IMR-90 (cell line): ENCODE measurements around the gene MC5R. TPM values are rescaled to one million over a fixed set of nuclear protein-coding genes. Genes with fewer than 3 reads are reported as not detected.

ENCODE experiments used
- ATAC-seq: fragments of 200-7000 bp; cut with Tn5 transposase; 2 replicates; pipeline ENCODE4 v1.9.1; 2020; ENCODE audit warnings: low read depth, mild to moderate bottlenecking, moderate library complexity
- BruUV-seq: library from RNA; stranded (reverse); fragments of 400-500 nt; replicated peaks from 2 replicates; lab custom pipeline; 2021; lab: Mats Ljungman, UMichigan
- CTCF ChIA-PET: fragments of 300-600 bp; formaldehyde crosslinking; extraction: SDS; loops from one replicate; lab custom pipeline; 2021; ENCODE audit warnings: antibody characterized with exemption; lab: Yijun Ruan, JAX
- POLR2A ChIA-PET: fragments of 300-600 bp; sonication (Branson Sonifier 250); formaldehyde crosslinking; loops from one replicate; lab custom pipeline; 2022; ENCODE audit warnings: antibody characterized with exemption; ENCODE audit not compliant: unreplicated experiment; lab: Charles Lee
- DNase-seq: peaks from one replicate; pipeline ENCODE4 v3.0.0; 2013
- H2AFZ ChIP-seq: replicated peaks from 2 replicates; pipeline ENCODE3; 2013; ENCODE audit warnings: low read length, mild to moderate bottlenecking; ENCODE audit not compliant: poor library complexity
- H2AK5ac ChIP-seq: 2 replicates; pipeline ENCODE4 v1.6.1; 2013; ENCODE audit warnings: low read depth, low read length, inconsistent platforms
- H2AK9ac ChIP-seq: replicated peaks from 2 replicates; pipeline ENCODE3; 2013; ENCODE audit warnings: mild to moderate bottlenecking, low read depth, low read length, moderate library complexity; ENCODE audit not compliant: poor library complexity
- H2BK120ac ChIP-seq: 2 replicates; pipeline ENCODE4 v1.6.1; 2013; ENCODE audit warnings: low read depth, low read length, inconsistent platforms
- H2BK15ac ChIP-seq: 3 replicates; pipeline ENCODE4 v1.6.1; 2013; ENCODE audit warnings: low read depth, low read length, inconsistent platforms
- H2BK20ac ChIP-seq: 2 replicates; pipeline ENCODE4 v1.6.1; 2013; ENCODE audit warnings: low read depth, mild to moderate bottlenecking, inconsistent platforms, low read length, moderate library complexity
- H2BK5ac ChIP-seq: 2 replicates; pipeline ENCODE4 v1.6.1; 2013; ENCODE audit warnings: mild to moderate bottlenecking, low read depth, low read length, inconsistent platforms; ENCODE audit not compliant: poor library complexity, severe bottlenecking
- H3K14ac ChIP-seq: replicated peaks from 2 replicates; pipeline ENCODE4 v1.6.1; 2013; ENCODE audit warnings: low read depth, low read length, inconsistent platforms
- H3K18ac ChIP-seq: 2 replicates; pipeline ENCODE4 v1.6.1; 2013; ENCODE audit warnings: low read depth, low read length, control low read depth
- H3K23ac ChIP-seq: 2 replicates; pipeline ENCODE4 v1.6.1; 2013; ENCODE audit warnings: low read depth, low read length, inconsistent platforms
- H3K27ac ChIP-seq: 2 replicates; pipeline ENCODE4 v1.5.1; 2013; ENCODE audit warnings: mild to moderate bottlenecking, control low read depth, low read length; ENCODE audit not compliant: insufficient read depth
- H3K27me3 ChIP-seq: 2 replicates; pipeline ENCODE4 v1.6.1; 2013; ENCODE audit warnings: low read length; ENCODE audit not compliant: control insufficient read depth, insufficient read depth
- H3K36me3 ChIP-seq: 2 replicates; pipeline ENCODE4 v1.6.1; 2013; ENCODE audit warnings: low read length, mixed read lengths; ENCODE audit not compliant: control insufficient read depth, insufficient read depth
- H3K4ac ChIP-seq: 2 replicates; pipeline ENCODE4 v1.6.1; 2013; ENCODE audit warnings: low read depth, low read length, inconsistent platforms
- H3K4me1 ChIP-seq: 2 replicates; pipeline ENCODE4 v1.6.1; 2013; ENCODE audit warnings: low read length, mixed read lengths; ENCODE audit not compliant: control insufficient read depth, insufficient read depth
- H3K4me2 ChIP-seq: 2 replicates; pipeline ENCODE4 v1.6.1; 2013; ENCODE audit warnings: low read depth, mild to moderate bottlenecking, control low read depth, low read length, moderate library complexity
- H3K4me3 ChIP-seq: 2 replicates; pipeline ENCODE4 v1.5.1; 2013; ENCODE audit warnings: low read depth, mild to moderate bottlenecking, control low read depth, low read length, moderate library complexity; ENCODE audit not compliant: insufficient read depth
- H3K56ac ChIP-seq: 2 replicates; pipeline ENCODE4 v1.6.1; 2013; ENCODE audit warnings: low read length, inconsistent platforms; ENCODE audit not compliant: insufficient read depth; ENCODE audit errors: extremely low read depth
- H3K79me1 ChIP-seq, 2 experiments: 2 replicates each; pipeline ENCODE4 v1.6.1; 2013; ENCODE audit warnings: low read length in 2 of 2, inconsistent platforms in 1 of 2, low read depth in 1 of 2
- H3K9ac ChIP-seq: 2 replicates; pipeline ENCODE4 v1.6.1; 2013; ENCODE audit warnings: low read depth, low read length, control low read depth
- H3K9me1 ChIP-seq: 2 replicates; pipeline ENCODE4 v1.6.1; 2013; ENCODE audit warnings: low read length, inconsistent platforms; ENCODE audit not compliant: insufficient read depth
- H3K9me3 ChIP-seq: 2 replicates; pipeline ENCODE4 v1.6.1; 2013; ENCODE audit warnings: low read length; ENCODE audit not compliant: control insufficient read depth, insufficient read depth
- H4K20me1 ChIP-seq: 2 replicates; pipeline ENCODE4 v1.6.1; 2013; ENCODE audit warnings: low read length, inconsistent platforms; ENCODE audit not compliant: insufficient read depth
- H4K5ac ChIP-seq: 2 replicates; pipeline ENCODE4 v1.6.1; 2013; ENCODE audit warnings: mild to moderate bottlenecking, low read depth, low read length, control low read depth
- H4K8ac ChIP-seq, 2 experiments: 2 replicates each; pipeline ENCODE4 v1.6.1; 2013; ENCODE audit warnings: low read depth in 2 of 2, low read length in 2 of 2, control low read depth in 1 of 2, inconsistent platforms in 1 of 2
- H4K91ac ChIP-seq: 2 replicates; pipeline ENCODE4 v1.6.1; 2013; ENCODE audit warnings: low read depth, low read length, inconsistent platforms; ENCODE audit not compliant: insufficient read depth
- CEBPB ChIP-seq: IDR thresholded peaks from 2 replicates; pipeline ENCODE4 v1.6.1; 2012; ENCODE audit warnings: low read depth, low read length, improper control_type of control experiment
- CHD1 ChIP-seq: IDR thresholded peaks from 2 replicates; pipeline ENCODE4 v1.6.1; 2012; ENCODE audit warnings: low read depth, low read length, improper control_type of control experiment
- MAZ ChIP-seq: IDR thresholded peaks from 2 replicates; pipeline ENCODE4 v1.6.1; 2012; ENCODE audit warnings: low read depth, mild to moderate bottlenecking, low read length, improper control_type of control experiment, moderate library complexity, borderline replicate concordance
- WGBS, 2 experiments: methylation state at CpG; one replicate each; pipeline versions ENCODE4 v1.1.5 to v1.1.7; 2013; ENCODE audit warnings: missing lambda C conversion rate in 2 of 2; ENCODE audit not compliant: insufficient read length in 1 of 2; ENCODE audit errors: extremely low coverage in 2 of 2; 5-methylcytosine and 5-hydroxymethylcytosine counted together
- dilution Hi-C: fragments of 300-500 bp; cut with HindIII; formaldehyde crosslinking; loops from one replicate; pipeline ENCODE4 v1.14.3; 2018; ENCODE audit warnings: low sequenced_read_pairs; ENCODE audit not compliant: unreplicated experiment
- in situ Hi-C: fragments of 300-500 bp; cut with MboI; formaldehyde crosslinking; loops from 3 replicates; pipeline ENCODE4 v1.14.3; 2019; ENCODE audit warnings: low sequenced_read_pairs, inconsistent platforms, mixed read lengths
- intact Hi-C: fragments of 100-400 bp; cut with micrococcal nuclease; formaldehyde crosslinking; loops from 2 replicates; pipeline ENCODE4 v1.10.0; 2022
- polyA plus RNA-seq, 3 experiments: library from polyadenylated mRNA; depleted of rRNA; stranded (reverse); fragments of >200 nt; gene quantifications; 2 replicates each; pipeline ENCODE4 v1.2.3, GENCODE V29; 2012; ENCODE audit warnings: low replicate concordance in 1 of 3
- total RNA-seq: library from RNA; depleted of rRNA; stranded (reverse); fragments of >200 nt; gene quantifications from 2 replicates; pipeline ENCODE4 v1.2.3, GENCODE V29; 2012
- TF ChIP-seq, protein P1 (sequence below): fragments of 150-350 bp; IDR thresholded peaks from 2 replicates; pipeline ENCODE4 v1.6.1; 2017; ENCODE audit warnings: mild to moderate bottlenecking, antibody characterized with exemption, low read length, low read depth

The MC5R gene
- total and polyA plus RNA-seq, 2 of the 4 experiments (the other 2 are of a cell fraction) = not detected

DNA sequence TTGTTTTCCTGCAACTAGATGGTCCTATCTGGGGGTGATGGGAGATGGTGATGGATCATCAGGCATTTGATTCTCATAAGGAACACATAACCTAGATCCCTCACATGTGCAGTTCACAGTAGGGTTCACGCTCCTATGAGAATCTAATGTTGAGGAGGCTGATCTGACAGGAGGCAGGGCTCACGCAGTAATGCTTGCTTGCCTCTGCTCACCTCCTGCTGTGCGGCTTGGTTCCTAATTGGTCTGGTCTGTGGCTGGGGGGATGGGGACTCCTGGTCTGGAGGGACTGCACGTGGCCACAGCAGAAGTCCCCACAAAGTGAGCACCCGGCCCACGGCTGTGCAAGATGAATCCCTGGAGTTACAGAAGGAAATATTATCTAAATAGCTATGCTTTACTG is 11.3 kb downstream of the MC5R start:
- WGBS, 2 experiments = 80% methylated on average over 1 of the region's 6 CpGs; no CpG with 5 or more reads in 1 of the 2 experiments
- Histone ChIP-seq H3K9me3 (peaks cover 7% of the 10 kb centered on the region), H2BK120ac (no peak overlapping the region), H3K9ac (no peak overlapping the region), H3K36me3 (no peaks in the 10 kb centered on the region), H3K18ac (no peak overlapping the region), H3K56ac (no peak overlapping the region), H3K4me3 (no peak overlapping the region), H2AFZ (no peak overlapping the region), H3K4ac (no peak overlapping the region), H3K23ac (no peak overlapping the region), H3K4me1 (no peaks in the 10 kb centered on the region), H4K5ac (no peak overlapping the region), H2BK5ac (no peak overlapping the region), H3K9me1 (no peaks in the 10 kb centered on the region), H3K27me3 (no peaks in the 10 kb centered on the region), H4K91ac (no peak overlapping the region), H4K20me1 (no peaks in the 10 kb centered on the region), H2AK5ac (no peak overlapping the region), H3K27ac (no peak overlapping the region), H3K79me1 (no peaks in the 10 kb centered on the region), H2AK9ac (no peak overlapping the region), H2BK20ac (no peak overlapping the region), H3K14ac (no peak overlapping the region), H3K4me2 (no peak overlapping the region), H4K8ac (no peak overlapping the region), H2BK15ac (no peak overlapping the region)
- ChIA-PET POLR2A (no interaction called here), CTCF (no interaction called here)
- intact Hi-C loops (no loop called here), dilution Hi-C loops (no loop called here), in situ Hi-C loops (no loop called here)
- DNase-seq (no peak), ATAC-seq (no peak)
- no TSS peak for BruUV-seq
- no peak for TF ChIP-seq MAZ
- TF ChIP-seq CEBPB = no peak
- TF ChIP-seq CHD1 = no peak
- TF ChIP-seq, protein P1, sequence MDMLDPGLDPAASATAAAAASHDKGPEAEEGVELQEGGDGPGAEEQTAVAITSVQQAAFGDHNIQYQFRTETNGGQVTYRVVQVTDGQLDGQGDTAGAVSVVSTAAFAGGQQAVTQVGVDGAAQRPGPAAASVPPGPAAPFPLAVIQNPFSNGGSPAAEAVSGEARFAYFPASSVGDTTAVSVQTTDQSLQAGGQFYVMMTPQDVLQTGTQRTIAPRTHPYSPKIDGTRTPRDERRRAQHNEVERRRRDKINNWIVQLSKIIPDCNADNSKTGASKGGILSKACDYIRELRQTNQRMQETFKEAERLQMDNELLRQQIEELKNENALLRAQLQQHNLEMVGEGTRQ = no peak
